Brain microvascular endothelial cell (primary cell): ENCODE data around the gene DPH3.

Experiments
- DNase-seq: peaks from one replicate; pipeline ENCODE4 v3.0.0-alpha.2; 2020
- H3K27ac ChIP-seq: fragments of 250-450 bp; sonication (Bioruptor Pico); 2 replicates; pipeline ENCODE4 v1.5.1; 2020; ENCODE audit warnings: mild to moderate bottlenecking, moderate library complexity
- H3K27me3 ChIP-seq: fragments of 250-450 bp; sonication (Bioruptor Pico); replicated peaks from 2 replicates; pipeline ENCODE4 v1.5.1; 2020; ENCODE audit warnings: mild to moderate bottlenecking
- H3K36me3 ChIP-seq: fragments of 250-450 bp; sonication (Bioruptor Pico); replicated peaks from 2 replicates; pipeline ENCODE4 v1.5.1; 2020; ENCODE audit warnings: mild to moderate bottlenecking
- H3K4me3 ChIP-seq: 2 replicates; pipeline ENCODE4 v1.5.1; 2011; ENCODE audit warnings: low read depth, mild to moderate bottlenecking, control low read depth, low read length, moderate library complexity
- CTCF ChIP-seq: IDR thresholded peaks from 2 replicates; pipeline ENCODE4 v1.5.1; 2011; ENCODE audit warnings: low read depth, mild to moderate bottlenecking, moderate library complexity, low read length, control low read depth, inconsistent platforms; ENCODE audit errors: missing control alignments
- in situ Hi-C: cut with HindIII; loops from 2 replicates; pipeline ENCODE4 v1.10.0; 2017; ENCODE audit warnings: low sequenced_read_pairs, low pct_ligation_motif_present

DPH3 gene

DNA sequence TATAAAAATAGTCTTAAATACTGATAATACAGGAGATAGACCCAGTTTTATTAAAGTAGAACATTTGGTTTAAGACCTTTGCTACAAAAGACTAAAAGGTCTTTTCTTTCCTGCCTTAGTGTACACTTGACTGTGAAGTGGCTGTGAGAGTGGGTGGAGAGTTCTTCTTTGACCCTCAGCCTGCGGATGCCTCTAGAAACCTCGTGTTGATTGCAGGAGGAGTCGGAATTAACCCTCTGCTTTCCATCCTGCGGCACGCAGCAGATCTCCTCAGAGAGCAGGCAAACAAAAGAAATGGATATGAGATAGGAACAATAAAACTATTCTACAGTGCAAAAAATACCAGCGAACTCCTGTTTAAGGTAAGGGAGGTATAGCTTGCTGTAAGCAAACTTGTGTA, 36.8 kb upstream of the DPH3 start:
- H3K27ac ChIP-seq: no peak overlapping the region
- no peak for TF ChIP-seq CTCF
- no peak overlapping the region for H3K4me3 ChIP-seq
- H3K36me3 ChIP-seq: no peaks in the 10 kb centered on the region
- in situ Hi-C loops: no loop called here
- DNase-seq: no peak
- H3K27me3 ChIP-seq: no peaks in the 10 kb centered on the region

- in situ Hi-C loops: no loop called here
- TF ChIP-seq CTCF: no peak
- Histone ChIP-seq H3K27ac (no peak overlapping the region), H3K27me3 (no peaks in the 10 kb centered on the region), H3K36me3 (no peaks in the 10 kb centered on the region), H3K4me3 (no peak overlapping the region)
- no peak for DNase-seq
These were observed 36.2 kb upstream of the DPH3 start for GRCh38 chr3:16300881-16301359.

DNA sequence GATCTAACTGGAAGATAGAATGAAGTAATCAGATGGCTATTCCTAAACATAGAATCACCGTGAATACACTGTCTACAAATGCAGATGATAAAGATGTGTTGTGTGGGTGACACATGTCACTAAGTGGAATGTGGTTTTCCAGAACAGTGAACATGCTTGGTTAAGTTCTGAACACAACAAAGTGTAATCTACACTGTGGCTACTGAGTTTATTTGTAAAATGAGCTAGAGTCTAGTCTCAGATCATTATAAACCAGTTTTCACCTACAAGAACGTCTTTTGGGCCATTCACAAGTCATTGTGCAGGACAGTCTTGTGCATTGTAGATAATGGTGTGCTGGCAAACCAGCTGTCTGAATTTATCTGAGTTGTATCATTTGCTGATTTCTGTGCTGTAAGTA, 35.6 kb upstream of the DPH3 start:
- in situ Hi-C loops: no loop called here
- DNase-seq: no peak

DNA sequence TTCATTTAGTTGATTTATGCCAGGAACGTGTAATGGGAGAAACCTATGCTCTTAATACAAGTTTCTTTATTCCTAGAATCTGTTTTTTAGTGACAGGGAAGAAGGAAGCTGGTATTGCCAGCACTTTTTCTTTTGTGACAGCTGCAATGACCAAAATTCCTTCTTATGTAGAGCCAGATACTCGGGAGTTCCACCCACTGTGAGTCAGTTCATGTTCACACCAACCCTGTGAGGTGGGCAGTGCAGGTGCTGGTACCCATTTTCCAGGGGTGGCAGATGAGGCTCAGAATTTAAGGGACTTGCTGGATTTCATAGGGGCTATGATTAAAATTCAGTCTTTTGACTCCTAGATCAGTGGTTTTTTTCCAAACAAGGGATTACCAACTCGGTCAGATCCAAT, 35.0 kb upstream of the DPH3 start:
- TF ChIP-seq CTCF: no peak
- Histone ChIP-seq H3K27me3 (no peaks in the 10 kb centered on the region), H3K4me3 (no peak overlapping the region), H3K27ac (no peak overlapping the region), H3K36me3 (no peaks in the 10 kb centered on the region)
- no peak for DNase-seq
- in situ Hi-C loops: no loop called here

More for the DNA sequence above, 35.6 kb upstream of the DPH3 start:
- Histone ChIP-seq H3K4me3 (no peak overlapping the region), H3K36me3 (no peaks in the 10 kb centered on the region), H3K27ac (no peak overlapping the region), H3K27me3 (no peaks in the 10 kb centered on the region)
- TF ChIP-seq CTCF: no peak

DNA sequence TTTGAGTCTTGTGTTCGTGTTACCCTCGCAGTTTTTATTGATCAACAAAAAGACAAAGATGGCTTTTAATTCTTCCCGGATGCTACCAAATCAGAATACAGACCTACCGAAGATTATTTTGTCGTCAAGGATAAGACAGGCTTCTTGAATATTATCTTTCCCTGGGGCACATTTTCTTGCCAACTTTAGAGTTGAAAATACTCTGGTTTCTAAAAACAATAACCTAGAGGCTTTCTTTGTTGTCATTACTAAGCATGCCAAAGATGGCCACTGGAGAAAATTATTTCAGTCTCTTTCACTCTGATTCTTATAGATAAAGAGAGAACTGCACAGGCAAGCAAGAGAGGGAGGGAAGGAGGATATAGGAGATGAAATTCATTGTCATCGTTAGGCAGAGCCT, 34.1 kb upstream of the DPH3 start:
- Histone ChIP-seq H3K27ac (no peak overlapping the region), H3K36me3 (no peaks in the 10 kb centered on the region)
- in situ Hi-C loops: no loop called here

More for the DNA sequence above, 34.1 kb upstream of the DPH3 start:
- TF ChIP-seq CTCF: no peak
- H3K27me3 ChIP-seq: no peaks in the 10 kb centered on the region
- no peak overlapping the region for H3K4me3 ChIP-seq
- DNase-seq: no peak
